ENCODE data around the gene NRGN. TPM values are rescaled to one million over a fixed set of nuclear protein-coding genes. Genes with fewer than 3 reads are reported as not detected.

NRGN gene
- polyA plus RNA-seq, 6 donors from 2014 or later: 1.3 to 8.3 (median 6.0) TPM

- Mint-ChIP-seq H3K27ac (peak overlapping the region in 1 of 6 donors; percentile 11), H3K4me1 (peaks cover 21 to 29% (median 26%) of the 10 kb centered on the region in 3 donors), H3K27me3 (no peaks in the 10 kb centered on the region), H3K36me3 (no peaks in the 10 kb centered on the region), H3K4me3 (no peak overlapping the region), H3K9me3 (no peaks in the 10 kb centered on the region)
- no peak for ATAC-seq (ENCODE audit: low read depth in 2 of 2)
- DNase-seq: no peak
These were observed 48.8 kb downstream of the NRGN start for GRCh38 chr11:124788521-124788920.

- H3K9me3 Mint-ChIP-seq: no peaks in the 10 kb centered on the region
- H3K36me3 Mint-ChIP-seq: no peaks in the 10 kb centered on the region
- no peak for DNase-seq
- no peak overlapping the region for H3K4me3 Mint-ChIP-seq
- no peaks in the 10 kb centered on the region for H3K27me3 Mint-ChIP-seq
- peak overlapping the region in 1 of 6 donors; percentile 5 for H3K27ac Mint-ChIP-seq
- peaks cover 23 to 26% (median 24%) of the 10 kb centered on the region in 3 donors for H3K4me1 Mint-ChIP-seq
- ATAC-seq (ENCODE audit: low read depth in 2 of 2): no peak
These were observed 52.0 kb downstream of the NRGN start for GRCh38 chr11:124791626-124792341.

- no peak overlapping the region for H3K27ac Mint-ChIP-seq
- DNase-seq (peak; percentile 40), ATAC-seq (ENCODE audit: low read depth in 2 of 2) (peak; percentile 80 to 81)
- no peaks in the 10 kb centered on the region for H3K9me3 Mint-ChIP-seq
- no peaks in the 10 kb centered on the region for H3K36me3 Mint-ChIP-seq
- no peaks in the 10 kb centered on the region for H3K27me3 Mint-ChIP-seq
- H3K4me3 Mint-ChIP-seq: no peak overlapping the region
- H3K4me1 Mint-ChIP-seq: peaks cover 23 to 31% (median 27%) of the 10 kb centered on the region in 3 donors
These were observed 53.9 kb downstream of the NRGN start for GRCh38 chr11:124793466-124794278.

GRCh38 chr11:124796312-124796711 is 56.6 kb downstream of the NRGN start:
- DNase-seq (no peak), ATAC-seq (ENCODE audit: low read depth in 2 of 2) (no peak)
- H3K4me3 Mint-ChIP-seq: peak overlapping the region in 1 of 8 donors; percentile 7
- no peak overlapping the region for H3K27ac Mint-ChIP-seq
- no peaks in the 10 kb centered on the region for H3K9me3 Mint-ChIP-seq
- no peaks in the 10 kb centered on the region for H3K27me3 Mint-ChIP-seq
- H3K36me3 Mint-ChIP-seq: no peaks in the 10 kb centered on the region
- peaks cover 27 to 36% (median 33%) of the 10 kb centered on the region in 3 donors for H3K4me1 Mint-ChIP-seq

Other genes with a start within 250 kb of the NRGN start
- gene OR8B12, start 196.3 kb upstream of the NRGN start, polyA plus RNA-seq (ENCODE audit: low read depth in 6 of 6): not detected
- not detected for gene OR8A1, start 169.9 kb upstream of the NRGN start, polyA plus RNA-seq (ENCODE audit: low read depth in 6 of 6)
- gene PANX3, start 128.5 kb upstream of the NRGN start, polyA plus RNA-seq (ENCODE audit: low read depth in 6 of 6): not detected
- 10 to 100 TPM; 18.4 to 37.3 (median 26.6) TPM for gene TBRG1, start 117.1 kb upstream of the NRGN start, polyA plus RNA-seq (ENCODE audit: low read depth in 6 of 6)
- gene SIAE, start 66.2 kb upstream of the NRGN start, polyA plus RNA-seq (ENCODE audit: low read depth in 6 of 6): 1 to 10 TPM; 2.4 to 3.9 (median 3.2) TPM
- gene SPA17, start 66.0 kb upstream of the NRGN start, polyA plus RNA-seq (ENCODE audit: low read depth in 6 of 6): 1 to 10 TPM in 5 of 6 donors, under 1 TPM in 1; 0.70 to 3.1 (median 1.7) TPM
- under 1 TPM in 1 of 6 donors, not detected in 5; 0.29 TPM for gene VSIG2, start 12.3 kb downstream of the NRGN start, polyA plus RNA-seq (ENCODE audit: low read depth in 6 of 6)
- gene ESAM, start 22.3 kb downstream of the NRGN start, polyA plus RNA-seq (ENCODE audit: low read depth in 6 of 6): 10 to 100 TPM; 13.6 to 25.3 (median 19.1) TPM
- gene MSANTD2, start 60.5 kb downstream of the NRGN start, polyA plus RNA-seq (ENCODE audit: low read depth in 6 of 6): 1 to 10 TPM in 5 of 6 donors, not detected in 1; 2.5 to 8.1 (median 3.4) TPM
- gene ROBO3, start 125.5 kb downstream of the NRGN start, polyA plus RNA-seq (ENCODE audit: low read depth in 6 of 6): 1 to 10 TPM in 1 of 6 donors, under 1 TPM in 3, not detected in 2; 0.21 to 2.0 (median 0.69) TPM
- not detected for gene ROBO4, start 157.9 kb downstream of the NRGN start, polyA plus RNA-seq (ENCODE audit: low read depth in 6 of 6)
- gene HEPN1, start 179.3 kb downstream of the NRGN start, polyA plus RNA-seq (ENCODE audit: low read depth in 6 of 6): not detected
- not detected for gene HEPACAM, start 196.1 kb downstream of the NRGN start, polyA plus RNA-seq (ENCODE audit: low read depth in 6 of 6)
- gene CCDC15, start 214.3 kb downstream of the NRGN start, polyA plus RNA-seq (ENCODE audit: low read depth in 6 of 6): 1 to 10 TPM in 1 of 6 donors, under 1 TPM in 4, not detected in 1; 0.33 to 1.5 (median 0.72) TPM

Measured in naive B cell (primary cell).